AG20443 (cell line): ENCODE results near the gene LILRA1.
"Not testable (repeated sequence)": the region's sequence is repeated elsewhere in the genome, so short reads cannot be mapped to it uniquely, and the experiment has no call there.

Source experiments
- DNase-seq: peaks from one replicate; pipeline ENCODE4 v3.0.0; 2012; ENCODE audit warnings: low spot score, mixed read lengths

LILRA1 gene

GRCh38 chr19:54624934-54625730 is 31.7 kb downstream of the LILRA1 start:
- not testable (repeated sequence) for DNase-seq

DNA sequence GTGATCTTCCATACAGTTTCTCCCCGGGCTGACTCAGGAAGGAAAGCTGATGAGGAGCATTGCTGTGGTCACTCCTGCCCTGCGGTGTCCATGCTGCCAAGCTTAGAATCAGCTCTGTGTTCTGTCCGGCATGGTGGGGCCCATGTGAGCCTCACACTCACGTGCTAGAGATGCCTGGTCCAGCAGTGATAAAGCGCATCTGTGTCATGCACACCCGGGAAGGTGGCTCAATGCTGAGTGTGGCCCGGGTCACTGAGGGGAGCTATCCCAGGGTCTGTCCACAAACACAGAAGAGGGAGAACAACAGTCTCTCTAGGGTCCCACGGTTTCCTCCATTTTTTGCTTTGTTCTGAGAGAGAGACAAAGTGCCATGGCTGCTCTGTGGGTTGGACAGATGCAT is 33.3 kb downstream of the LILRA1 start:
- DNase-seq = no peak

DNA sequence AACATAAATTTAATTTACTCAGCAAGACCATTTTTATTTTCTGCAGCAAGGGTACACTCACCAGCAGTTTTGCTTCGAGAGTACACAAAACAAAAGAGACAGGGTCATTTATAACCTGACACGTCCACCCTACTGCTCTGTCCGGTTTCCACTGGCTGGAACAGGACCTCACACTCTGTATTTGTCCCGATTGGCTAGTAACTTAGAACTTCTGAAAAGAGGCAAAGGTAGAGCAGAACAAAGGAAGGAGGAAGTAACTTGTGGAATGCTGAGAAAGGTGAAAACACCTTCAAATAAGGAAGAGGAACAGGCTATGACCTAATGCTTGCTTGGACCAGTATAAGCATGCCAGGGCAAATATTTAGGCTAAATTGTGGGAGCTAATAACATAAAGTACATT is 34.5 kb downstream of the LILRA1 start:
- DNase-seq = not testable (repeated sequence)

DNA sequence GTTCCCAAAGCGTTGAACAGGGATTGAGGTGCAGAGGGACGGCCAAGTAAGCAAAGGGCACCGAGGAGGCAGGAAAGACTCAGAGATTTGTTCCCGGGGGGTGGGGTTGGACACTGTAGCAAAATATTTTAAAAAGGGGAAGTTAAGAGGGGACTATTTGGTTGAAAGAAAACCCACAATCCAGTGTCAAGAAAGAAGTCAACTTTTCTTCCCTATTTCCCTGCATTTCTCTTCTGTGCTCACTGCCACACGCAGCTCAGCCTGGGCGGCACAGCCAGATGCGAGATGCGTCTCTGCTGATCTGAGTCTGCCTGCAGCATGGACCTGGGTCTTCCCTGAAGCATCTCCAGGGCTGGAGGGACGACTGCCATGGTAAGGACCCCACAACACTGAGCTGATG is 36.8 kb downstream of the LILRA1 start, which contains the start of gene LILRB1:
LILRB1 (plus strand) TSS at position 223 of the 400 bp plus-strand sequence. CDS start 590 bp downstream, outside the sequence.
- DNase-seq = not testable (repeated sequence)

GRCh38 chr19:54630782-54631181 is 37.4 kb downstream of the LILRA1 start:
- DNase-seq = no peak

GRCh38 chr19:54631489-54632337 is 38.3 kb downstream of the LILRA1 start:
- DNase-seq = not testable (repeated sequence)

GRCh38 chr19:54632517-54632916 is 39.1 kb downstream of the LILRA1 start:
- DNase-seq = not testable (repeated sequence)

GRCh38 chr19:54633401-54633800 is 40.0 kb downstream of the LILRA1 start:
- DNase-seq = no peak

GRCh38 chr19:54636081-54636480 is 42.6 kb downstream of the LILRA1 start:
- not testable (repeated sequence) for DNase-seq

DNA sequence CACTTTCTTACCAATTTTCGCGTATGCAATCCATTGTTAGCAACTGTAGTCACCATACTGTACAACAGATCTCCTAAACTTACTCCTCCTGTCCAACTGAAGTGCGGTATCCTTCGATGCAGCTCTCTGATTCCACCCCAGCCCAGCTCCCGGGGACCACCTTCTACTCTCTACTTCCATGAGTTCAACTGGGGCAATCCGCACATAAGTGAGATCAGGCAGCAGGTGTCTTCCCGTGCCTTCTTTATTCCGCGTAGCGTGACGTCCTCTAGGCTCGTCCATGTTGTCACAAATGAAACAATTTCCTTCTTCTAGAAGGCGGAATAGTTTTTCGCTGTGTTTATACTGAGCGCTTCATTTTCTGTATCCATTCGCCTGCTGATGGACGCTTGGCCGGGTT is 45.3 kb downstream of the LILRA1 start:
- no peak for DNase-seq

DNA sequence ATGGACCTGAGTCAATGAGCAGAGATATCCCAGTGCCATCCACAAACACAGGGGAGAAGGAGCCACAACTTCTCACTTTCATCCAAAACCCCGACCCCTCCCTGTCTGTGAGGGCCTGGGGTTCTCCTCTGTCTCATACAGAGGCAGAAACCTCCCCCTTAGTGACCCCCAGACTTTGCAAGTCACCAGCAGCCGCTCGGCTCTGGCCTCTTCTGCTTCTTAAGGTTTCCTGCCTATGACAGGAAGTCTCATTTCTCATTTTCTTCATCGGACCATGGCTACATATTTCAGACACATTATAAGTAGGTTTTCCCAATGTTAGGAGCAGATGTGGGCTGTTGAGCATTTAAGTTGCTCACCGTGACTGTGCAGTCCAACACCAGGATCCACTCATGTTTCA is 49.5 kb downstream of the LILRA1 start:
- DNase-seq = not testable (repeated sequence)

- not testable (repeated sequence) for DNase-seq
These were observed 50.2 kb downstream of the LILRA1 start for GRCh38 chr19:54643583-54643982.

- no peak for DNase-seq
These were observed 50.6 kb downstream of the LILRA1 start for GRCh38 chr19:54644056-54644455.

- no peak for DNase-seq
These were observed 53.0 kb downstream of the LILRA1 start for GRCh38 chr19:54646331-54646841.

DNA sequence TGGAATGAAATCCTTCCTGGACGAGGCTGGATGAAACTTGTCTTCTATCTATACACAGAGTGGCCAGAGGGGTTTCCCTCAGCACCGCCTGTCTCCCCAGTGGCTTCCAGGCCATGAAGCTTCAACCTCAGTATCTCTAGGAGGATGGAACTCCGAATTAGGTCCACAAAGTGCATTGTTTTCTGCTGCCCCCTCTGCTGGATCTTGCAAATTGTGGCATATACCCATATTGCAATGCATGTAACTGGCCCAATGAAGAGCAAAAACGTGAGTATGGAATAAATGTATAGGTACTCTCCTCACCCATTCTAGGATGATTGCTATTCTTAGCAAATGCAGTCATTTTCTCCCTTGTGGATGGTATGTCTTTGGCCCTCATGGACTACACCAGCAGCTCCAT is 54.7 kb downstream of the LILRA1 start:
- DNase-seq = no peak

GRCh38 chr19:54650108-54650655 is 56.8 kb downstream of the LILRA1 start:
- no peak for DNase-seq
